MCF 10A (cell line): ENCODE data around the gene NFIA. TPM values are rescaled to one million over a fixed set of nuclear protein-coding genes. Genes with fewer than 3 reads are reported as not detected.
A peak's percentile ranks its signal among the peaks of the same experiment; 100 is the strongest.

ENCODE experiments used
- BruUV-seq: library from RNA; stranded (reverse); fragments of 400-500 nt; replicated peaks from 2 replicates; lab custom pipeline; 2021; lab: Mats Ljungman, UMichigan
- CTCF ChIA-PET: fragments of 300-600 bp; sonication (Branson Sonifier 250); formaldehyde crosslinking; extraction: SDS; loops from one replicate; lab custom pipeline; 2021; ENCODE audit warnings: antibody characterized with exemption, inconsistent platforms; lab: Yijun Ruan, JAX
- POLR2A ChIA-PET: fragments of 300-600, 350-650 bp; sonication (Branson Sonifier 250); formaldehyde crosslinking; extraction: SDS; loops from one replicate; lab custom pipeline; 2020; ENCODE audit warnings: antibody characterized with exemption, inconsistent platforms; lab: Yijun Ruan, JAX
- DNase-seq: peaks from one replicate; pipeline ENCODE4 v3.0.0-alpha.2; 2018; ENCODE audit not compliant: unreplicated experiment
- H3K27ac Mint-ChIP-seq: one replicate; pipeline ENCODE4 v1.8.0; 2022; ENCODE audit warnings: mild to moderate bottlenecking, low read depth, mixed read lengths; ENCODE audit not compliant: unreplicated experiment
- H3K27me3 Mint-ChIP-seq: one replicate; pipeline ENCODE4 v1.8.0; 2022; ENCODE audit warnings: mixed read lengths; ENCODE audit not compliant: insufficient read depth, unreplicated experiment
- H3K36me3 Mint-ChIP-seq: one replicate; pipeline ENCODE4 v1.8.0; 2022; ENCODE audit warnings: mild to moderate bottlenecking, moderate library complexity, mixed read lengths; ENCODE audit not compliant: insufficient read depth, unreplicated experiment
- H3K4me1 Mint-ChIP-seq: one replicate; pipeline ENCODE4 v1.8.0; 2022; ENCODE audit warnings: mixed read lengths; ENCODE audit not compliant: insufficient read depth, unreplicated experiment
- H3K4me3 Mint-ChIP-seq: one replicate; pipeline ENCODE4 v1.8.0; 2022; ENCODE audit warnings: mild to moderate bottlenecking, moderate library complexity, mixed read lengths; ENCODE audit not compliant: unreplicated experiment
- H3K9me3 Mint-ChIP-seq: one replicate; pipeline ENCODE4 v1.8.0; 2022; ENCODE audit warnings: mixed read lengths; ENCODE audit not compliant: unreplicated experiment
- intact Hi-C: fragments of 100-400 bp; cut with micrococcal nuclease; formaldehyde crosslinking; loops from 2 replicates; pipeline ENCODE4 v1.14.1; 2022
- total RNA-seq: library from RNA; stranded (reverse); gene quantifications from 2 replicates; pipeline ENCODE4 v1.2.3, GENCODE V29; 2022
- TF ChIP-seq, protein P1 (sequence below): fragments of 200-600 bp; IDR thresholded peaks from one replicate; pipeline ENCODE4 v1.8.0; 2022; ENCODE audit warnings: antibody characterized with exemption, mild to moderate bottlenecking; ENCODE audit not compliant: unreplicated experiment

Gene NFIA
- total RNA-seq, 1 experiment from 2014 or later, result 54.8 TPM

DNA sequence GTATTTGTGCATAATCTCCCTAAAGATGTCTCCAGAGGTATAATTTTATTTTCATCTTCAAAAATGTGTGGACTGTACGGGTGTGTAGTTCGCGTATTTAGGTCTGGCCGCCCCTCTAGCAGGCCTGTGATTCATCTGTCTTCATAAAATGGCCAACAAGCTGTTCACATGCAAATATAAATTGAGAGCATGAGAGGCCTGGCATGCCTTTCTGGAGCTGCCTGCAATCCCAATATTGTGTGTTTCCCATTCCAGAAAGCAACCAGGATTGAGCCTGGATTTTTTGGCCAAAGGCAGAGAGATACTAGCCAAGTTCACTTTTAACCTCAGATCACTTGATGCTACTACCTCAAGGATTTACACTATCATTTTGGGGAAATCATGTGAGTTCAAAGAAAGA lies 197.2 kb downstream of the NFIA start:
- DNase-seq, result no peak
- intact Hi-C loops, result no loop called here
- Mint-ChIP-seq H3K9me3 (no peaks in the 10 kb centered on the region), H3K36me3 (peaks cover 23% of the 10 kb centered on the region), H3K4me3 (no peak overlapping the region), H3K27me3 (no peaks in the 10 kb centered on the region), H3K27ac (no peak overlapping the region), H3K4me1 (no peaks in the 10 kb centered on the region)
- TF ChIP-seq, protein P1, sequence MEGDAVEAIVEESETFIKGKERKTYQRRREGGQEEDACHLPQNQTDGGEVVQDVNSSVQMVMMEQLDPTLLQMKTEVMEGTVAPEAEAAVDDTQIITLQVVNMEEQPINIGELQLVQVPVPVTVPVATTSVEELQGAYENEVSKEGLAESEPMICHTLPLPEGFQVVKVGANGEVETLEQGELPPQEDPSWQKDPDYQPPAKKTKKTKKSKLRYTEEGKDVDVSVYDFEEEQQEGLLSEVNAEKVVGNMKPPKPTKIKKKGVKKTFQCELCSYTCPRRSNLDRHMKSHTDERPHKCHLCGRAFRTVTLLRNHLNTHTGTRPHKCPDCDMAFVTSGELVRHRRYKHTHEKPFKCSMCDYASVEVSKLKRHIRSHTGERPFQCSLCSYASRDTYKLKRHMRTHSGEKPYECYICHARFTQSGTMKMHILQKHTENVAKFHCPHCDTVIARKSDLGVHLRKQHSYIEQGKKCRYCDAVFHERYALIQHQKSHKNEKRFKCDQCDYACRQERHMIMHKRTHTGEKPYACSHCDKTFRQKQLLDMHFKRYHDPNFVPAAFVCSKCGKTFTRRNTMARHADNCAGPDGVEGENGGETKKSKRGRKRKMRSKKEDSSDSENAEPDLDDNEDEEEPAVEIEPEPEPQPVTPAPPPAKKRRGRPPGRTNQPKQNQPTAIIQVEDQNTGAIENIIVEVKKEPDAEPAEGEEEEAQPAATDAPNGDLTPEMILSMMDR, result no peak
- ChIA-PET CTCF (interaction anchor here (1.2 kb wide), 1 partner anchor 8 kb away, joined by 5 read pairs; no protein-coding TSS in a partner anchor), POLR2A (interaction anchor here (1.0 to 1.2 kb wide), 2 partner anchors 14 to 26 kb away, joined by 3 to 5 read pairs; no protein-coding TSS in a partner anchor)
- BruUV-seq, result no TSS peak

DNA sequence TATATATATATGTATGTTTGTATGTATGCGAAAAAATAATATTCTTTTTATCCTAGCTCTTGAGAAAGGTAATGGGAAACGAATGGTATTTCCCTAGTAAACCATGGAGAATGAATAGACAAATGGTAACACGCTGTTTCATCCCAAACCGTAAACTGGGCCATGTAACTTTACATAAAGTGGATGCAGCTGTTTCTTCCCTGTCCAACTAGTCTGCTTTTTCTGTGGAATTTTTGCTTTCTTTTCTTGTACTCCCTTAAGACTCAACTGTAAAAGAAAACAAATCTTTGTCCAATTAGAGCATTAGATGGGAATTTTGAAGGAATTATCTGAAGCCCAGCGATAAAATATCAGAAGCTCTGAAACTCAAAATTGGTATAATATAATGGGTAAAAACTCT lies 198.1 kb downstream of the NFIA start:
- DNase-seq, result no peak
- H3K9me3 Mint-ChIP-seq, result no peaks in the 10 kb centered on the region
- intact Hi-C loops, result no loop called here
- no peak overlapping the region for H3K4me3 Mint-ChIP-seq
- peaks cover 20% of the 10 kb centered on the region for H3K36me3 Mint-ChIP-seq
- BruUV-seq, result no TSS peak
- H3K27me3 Mint-ChIP-seq, result no peaks in the 10 kb centered on the region
- POLR2A ChIA-PET, result interaction anchor here (1.0 to 1.6 kb wide), 3 partner anchors 9 to 39 kb away, joined by 3 to 4 read pairs (median 3); no protein-coding TSS in a partner anchor
- H3K4me1 Mint-ChIP-seq, result peaks cover 2% of the 10 kb centered on the region
- no peak overlapping the region for H3K27ac Mint-ChIP-seq
- TF ChIP-seq, protein P1, result no peak
- CTCF ChIA-PET, result interaction anchor here (0.9 to 1.2 kb wide), 2 partner anchors 9 to 299 kb away, joined by 4 to 5 read pairs; no protein-coding TSS in a partner anchor

DNA sequence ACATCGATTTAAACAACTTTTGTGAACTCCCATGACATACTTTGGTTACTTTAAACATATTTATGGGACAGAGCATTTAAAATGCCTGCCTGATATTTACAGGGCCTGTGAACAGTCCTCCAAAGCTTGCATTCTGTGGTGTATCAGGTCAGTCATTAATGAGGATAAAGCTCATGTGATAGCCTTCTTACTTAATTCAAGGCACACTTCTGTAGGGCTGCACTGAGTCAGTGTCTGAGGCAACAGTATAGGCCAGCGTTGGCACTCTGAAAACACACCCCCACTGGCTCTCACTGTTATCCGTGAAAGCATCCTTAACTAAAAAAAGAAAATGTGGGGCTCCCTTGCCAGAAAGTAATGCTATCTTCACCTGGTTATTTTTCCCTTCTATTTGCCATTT lies 200.0 kb downstream of the NFIA start:
- no peaks in the 10 kb centered on the region for H3K27me3 Mint-ChIP-seq
- CTCF ChIA-PET, result interaction anchor here (1.0 kb wide), 1 partner anchor 55 kb away, joined by 4 read pairs; no protein-coding TSS in a partner anchor
- intact Hi-C loops, result no loop called here
- POLR2A ChIA-PET, result interaction anchor here (0.8 to 1.1 kb wide), 2 partner anchors 36 to 171 kb away, joined by 3 to 4 read pairs; no protein-coding TSS in a partner anchor
- H3K36me3 Mint-ChIP-seq, result peaks cover 20% of the 10 kb centered on the region
- BruUV-seq, result no TSS peak
- H3K9me3 Mint-ChIP-seq, result no peaks in the 10 kb centered on the region
- DNase-seq, result peak; percentile 30
- peaks cover 21% of the 10 kb centered on the region for H3K4me1 Mint-ChIP-seq
- TF ChIP-seq, protein P1, result no peak
- no peak overlapping the region for H3K4me3 Mint-ChIP-seq
- H3K27ac Mint-ChIP-seq, result no peak overlapping the region

DNA sequence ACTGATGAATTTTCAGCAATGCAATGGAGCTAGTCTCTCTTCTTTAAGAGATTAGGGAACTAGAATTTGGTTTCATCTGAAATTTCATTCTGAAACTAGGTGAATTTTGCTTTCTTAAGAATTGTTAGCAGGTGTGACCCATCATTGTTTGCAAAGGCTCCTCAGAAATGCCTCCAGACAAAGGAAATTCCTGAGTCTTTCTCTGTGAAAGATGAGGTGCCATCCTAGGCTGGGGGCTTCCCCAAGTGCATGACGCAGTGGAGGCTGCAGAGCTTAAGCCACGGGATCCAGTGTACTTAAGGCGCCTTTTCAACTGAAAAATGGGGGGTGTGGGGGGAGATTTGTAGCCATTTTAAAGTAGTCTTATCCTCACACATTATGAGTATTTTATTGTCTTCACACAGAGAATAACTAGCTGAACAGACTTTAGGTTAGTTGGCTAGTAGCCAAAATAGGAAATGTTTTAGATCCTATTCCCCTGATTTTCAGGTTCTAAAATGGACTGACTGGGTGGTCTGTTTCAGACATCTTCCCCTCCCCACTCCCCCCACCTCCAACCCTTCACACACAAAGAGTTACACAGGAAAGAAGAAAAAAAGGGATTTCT lies 202.0 kb downstream of the NFIA start:
- peaks cover 37% of the 10 kb centered on the region for H3K4me1 Mint-ChIP-seq
- H3K9me3 Mint-ChIP-seq, result no peaks in the 10 kb centered on the region
- H3K27me3 Mint-ChIP-seq, result no peaks in the 10 kb centered on the region
- TF ChIP-seq, protein P1, result no peak
- BruUV-seq, result no TSS peak
- peaks cover 11% of the 10 kb centered on the region for H3K36me3 Mint-ChIP-seq
- H3K4me3 Mint-ChIP-seq, result no peak overlapping the region
- POLR2A ChIA-PET, result interaction anchor here (0.6 to 3.0 kb wide), 9 partner anchors 23 to 993 kb away, joined by 3 to 16 read pairs (median 5); no protein-coding TSS in a partner anchor
- CTCF ChIA-PET, result interaction anchor here (0.7 to 2.3 kb wide), 4 partner anchors 55 to 240 kb away, joined by 3 to 14 read pairs (median 4); no protein-coding TSS in a partner anchor
- DNase-seq, result no peak
- intact Hi-C loops, result loop anchor here (2.0 kb wide), 1 partner anchor 54 kb away; no protein-coding TSS in a partner anchor
- H3K27ac Mint-ChIP-seq, result no peak overlapping the region
